DOHH2 (cell line): ENCODE results near the gene TNFRSF6B.

ENCODE experiments used
- EZH2phosphoT487 ChIP-seq: fragments of 200-600 bp; sonication (generic); IDR thresholded peaks from 2 replicates; pipeline ENCODE4 v1.6.1; 2017; ENCODE audit warnings: borderline replicate concordance, mild to moderate bottlenecking, antibody characterized with exemption, low read length, moderate library complexity, mixed read lengths
- TF ChIP-seq, protein P1 (sequence below): fragments of 200-600 bp; sonication (generic); IDR thresholded peaks from one replicate; pipeline ENCODE4 v1.5.1; 2014; ENCODE audit warnings: antibody characterized with exemption, mild to moderate bottlenecking, low read depth, low read length; ENCODE audit not compliant: poor library complexity, severe bottlenecking

DNA sequence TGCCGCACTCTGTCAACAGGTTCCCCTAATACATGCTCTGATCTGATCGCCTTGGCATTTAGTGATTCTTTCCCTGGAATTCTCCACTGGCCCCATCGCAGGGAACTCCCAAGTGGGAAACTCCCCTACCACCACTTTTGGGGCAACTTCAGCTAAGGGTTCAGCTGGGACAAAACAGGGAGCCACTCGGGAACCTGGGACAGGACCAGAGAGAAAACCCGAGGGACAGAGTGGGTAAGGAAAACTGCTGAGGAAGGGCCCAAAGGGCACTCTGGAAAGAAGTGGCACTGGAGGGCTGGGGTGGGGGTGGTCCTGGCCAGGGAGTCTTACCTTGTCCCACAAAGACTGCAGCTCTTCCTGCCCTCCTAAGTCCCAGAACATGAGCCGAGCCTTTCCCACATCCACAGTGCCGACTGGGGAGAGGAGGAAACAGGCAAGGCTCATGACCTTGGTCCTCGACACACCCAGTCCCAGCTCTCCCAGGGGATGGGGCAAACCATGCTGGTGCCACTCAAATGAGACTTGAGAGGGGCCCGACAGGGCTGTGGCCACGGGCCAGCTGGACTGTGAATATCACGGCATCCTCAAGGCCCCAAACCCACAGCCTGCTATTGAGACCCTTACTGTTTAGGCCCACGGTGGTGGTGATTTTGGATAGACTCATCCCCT, 9.7 kb downstream of the TNFRSF6B start:
- TF ChIP-seq, protein P1, sequence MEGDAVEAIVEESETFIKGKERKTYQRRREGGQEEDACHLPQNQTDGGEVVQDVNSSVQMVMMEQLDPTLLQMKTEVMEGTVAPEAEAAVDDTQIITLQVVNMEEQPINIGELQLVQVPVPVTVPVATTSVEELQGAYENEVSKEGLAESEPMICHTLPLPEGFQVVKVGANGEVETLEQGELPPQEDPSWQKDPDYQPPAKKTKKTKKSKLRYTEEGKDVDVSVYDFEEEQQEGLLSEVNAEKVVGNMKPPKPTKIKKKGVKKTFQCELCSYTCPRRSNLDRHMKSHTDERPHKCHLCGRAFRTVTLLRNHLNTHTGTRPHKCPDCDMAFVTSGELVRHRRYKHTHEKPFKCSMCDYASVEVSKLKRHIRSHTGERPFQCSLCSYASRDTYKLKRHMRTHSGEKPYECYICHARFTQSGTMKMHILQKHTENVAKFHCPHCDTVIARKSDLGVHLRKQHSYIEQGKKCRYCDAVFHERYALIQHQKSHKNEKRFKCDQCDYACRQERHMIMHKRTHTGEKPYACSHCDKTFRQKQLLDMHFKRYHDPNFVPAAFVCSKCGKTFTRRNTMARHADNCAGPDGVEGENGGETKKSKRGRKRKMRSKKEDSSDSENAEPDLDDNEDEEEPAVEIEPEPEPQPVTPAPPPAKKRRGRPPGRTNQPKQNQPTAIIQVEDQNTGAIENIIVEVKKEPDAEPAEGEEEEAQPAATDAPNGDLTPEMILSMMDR = no peak
- no peak for TF ChIP-seq EZH2phosphoT487
